Inflammatory macrophage treated with lipopolysaccharide for 4 hours (primary cell): ENCODE measurements around the gene FAM193A.
"Not testable (repeated sequence)": the region's sequence is repeated elsewhere in the genome, so short reads cannot be mapped to it uniquely, and the experiment has no call there.

Experiments
- DNase-seq: peaks from one replicate; pipeline ENCODE4 v3.0.0-alpha.2; 2020

Gene FAM193A

GRCh38 chr4:2652415-2653160 lies 116.1 kb downstream of the FAM193A start:
- no peak for DNase-seq

DNA sequence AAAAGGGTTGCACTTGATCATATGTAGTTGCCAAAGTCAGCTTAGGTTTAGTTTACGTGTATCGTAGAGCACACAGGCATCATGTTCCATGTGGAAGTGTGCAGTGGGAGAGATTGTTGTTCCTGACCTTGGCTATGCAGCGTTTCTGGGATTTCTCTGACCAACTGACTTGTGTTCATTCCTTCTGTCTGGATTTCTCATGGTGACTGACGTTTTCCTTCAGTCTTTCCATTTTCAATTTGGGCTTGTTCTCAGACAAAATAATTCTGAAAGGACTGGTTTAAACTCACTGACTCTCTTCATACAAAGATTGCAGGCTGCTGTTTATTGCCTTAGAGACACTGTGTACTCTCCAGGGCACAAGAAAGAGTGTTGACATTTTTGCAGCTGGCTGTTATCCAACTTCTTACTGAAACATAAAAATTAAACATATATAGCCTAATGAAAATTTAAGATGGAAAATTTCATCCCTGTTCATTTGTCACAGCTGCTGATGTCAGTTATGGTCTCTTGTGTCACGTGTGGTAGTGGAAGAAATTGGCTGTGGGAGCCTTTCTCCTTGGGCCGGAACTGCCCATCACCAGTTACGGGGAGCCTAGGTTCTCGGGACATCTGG lies 124.3 kb downstream of the FAM193A start:
- no peak for DNase-seq

- DNase-seq: peak; percentile 86
These were observed 126.2 kb downstream of the FAM193A start for GRCh38 chr4:2662598-2662997.

- no peak for DNase-seq
These were observed 126.8 kb downstream of the FAM193A start for GRCh38 chr4:2663275-2663674.

DNA sequence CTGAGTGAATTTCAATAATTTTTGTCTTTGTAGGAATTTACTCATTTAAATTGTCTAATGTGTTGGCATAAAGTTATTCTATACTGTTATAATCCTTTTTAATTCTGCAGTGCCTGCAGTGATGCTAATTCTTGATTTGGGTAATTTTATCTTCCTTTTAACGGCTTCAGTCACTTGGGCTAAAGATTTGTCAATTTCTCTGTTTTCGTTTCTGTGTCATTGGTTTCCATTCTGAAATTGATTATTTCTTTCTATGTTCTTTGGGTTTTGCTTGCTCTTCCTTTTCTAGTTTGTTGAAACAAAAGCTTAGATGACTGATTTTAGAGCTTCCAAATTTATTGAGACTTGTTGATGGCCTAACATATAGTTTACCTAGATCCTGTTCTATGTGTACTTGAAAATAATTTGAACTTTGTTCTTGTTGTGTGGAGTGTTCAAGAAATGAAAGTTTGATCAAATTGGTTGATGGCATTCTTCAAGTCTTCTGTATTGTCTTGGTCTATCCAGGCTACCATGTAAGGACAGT lies 130.3 kb downstream of the FAM193A start:
- DNase-seq: no peak

DNA sequence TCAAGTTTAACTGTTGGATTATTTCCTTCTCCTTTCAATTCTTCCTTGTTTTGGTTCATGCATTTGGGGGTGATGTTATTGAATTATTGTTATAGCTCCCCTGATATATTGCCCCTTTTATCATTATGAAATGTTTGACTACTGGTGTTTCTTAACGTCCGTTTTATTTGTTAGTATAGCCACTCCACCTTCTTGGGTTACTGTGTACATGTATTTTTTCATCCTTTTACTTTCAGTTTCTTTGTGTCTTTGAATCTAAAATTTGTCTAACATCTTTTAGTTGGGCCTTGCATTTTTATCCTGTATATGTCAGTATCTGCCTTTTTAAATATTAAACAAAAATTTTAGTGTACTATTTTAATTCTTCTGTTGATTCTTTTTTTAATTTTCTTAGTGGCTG lies 131.0 kb downstream of the FAM193A start:
- peak; percentile 32 for DNase-seq

GRCh38 chr4:2671267-2671895 lies 134.9 kb downstream of the FAM193A start:
- no peak for DNase-seq

DNA sequence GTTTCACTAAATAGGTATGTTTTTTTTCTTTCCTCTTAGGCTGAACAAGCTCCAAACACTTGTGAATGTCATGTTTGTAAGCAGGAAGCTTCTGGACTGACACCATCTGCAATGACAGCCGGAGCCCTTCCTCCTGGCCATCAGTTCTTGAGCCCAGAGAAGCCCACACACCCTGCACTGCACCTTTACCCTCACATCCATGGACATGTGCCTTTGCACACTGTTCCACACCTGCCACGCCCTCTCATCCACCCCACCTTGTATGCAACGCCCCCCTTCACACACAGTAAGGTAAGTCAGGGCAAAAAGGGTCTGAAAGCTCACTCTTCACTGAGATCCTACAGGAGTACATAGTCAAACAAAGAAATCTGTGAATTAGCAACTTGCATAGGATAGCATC lies 135.6 kb downstream of the FAM193A start:
- DNase-seq: no peak

- DNase-seq: peak; percentile 25
These were observed 136.3 kb downstream of the FAM193A start for GRCh38 chr4:2672700-2673099.

- no peak for DNase-seq
These were observed 136.7 kb downstream of the FAM193A start for GRCh38 chr4:2673157-2673556.

GRCh38 chr4:2679762-2680161 lies 143.3 kb downstream of the FAM193A start:
- not testable (repeated sequence) for DNase-seq

DNA sequence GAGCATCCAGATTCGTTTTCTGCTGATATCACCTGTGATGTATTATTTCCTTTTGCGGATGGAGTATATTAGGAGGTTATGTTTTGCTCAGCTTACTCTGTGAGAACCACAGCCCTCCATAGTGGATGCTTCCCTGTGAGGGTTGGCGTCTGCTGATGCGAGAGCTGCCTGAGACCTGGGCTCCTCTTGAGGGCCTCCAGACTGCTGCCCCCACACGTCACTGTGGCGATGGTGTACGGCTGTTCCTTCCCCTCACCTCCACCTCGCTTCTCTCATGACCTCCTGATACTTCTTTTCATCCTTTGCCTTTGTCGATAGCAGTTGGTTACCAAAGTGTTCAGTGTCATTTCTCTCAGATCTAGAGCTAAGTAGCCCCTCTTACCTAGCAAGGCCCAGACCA lies 148.0 kb downstream of the FAM193A start:
- DNase-seq: no peak

GRCh38 chr4:2685541-2685940 lies 149.1 kb downstream of the FAM193A start:
- no peak for DNase-seq

DNA sequence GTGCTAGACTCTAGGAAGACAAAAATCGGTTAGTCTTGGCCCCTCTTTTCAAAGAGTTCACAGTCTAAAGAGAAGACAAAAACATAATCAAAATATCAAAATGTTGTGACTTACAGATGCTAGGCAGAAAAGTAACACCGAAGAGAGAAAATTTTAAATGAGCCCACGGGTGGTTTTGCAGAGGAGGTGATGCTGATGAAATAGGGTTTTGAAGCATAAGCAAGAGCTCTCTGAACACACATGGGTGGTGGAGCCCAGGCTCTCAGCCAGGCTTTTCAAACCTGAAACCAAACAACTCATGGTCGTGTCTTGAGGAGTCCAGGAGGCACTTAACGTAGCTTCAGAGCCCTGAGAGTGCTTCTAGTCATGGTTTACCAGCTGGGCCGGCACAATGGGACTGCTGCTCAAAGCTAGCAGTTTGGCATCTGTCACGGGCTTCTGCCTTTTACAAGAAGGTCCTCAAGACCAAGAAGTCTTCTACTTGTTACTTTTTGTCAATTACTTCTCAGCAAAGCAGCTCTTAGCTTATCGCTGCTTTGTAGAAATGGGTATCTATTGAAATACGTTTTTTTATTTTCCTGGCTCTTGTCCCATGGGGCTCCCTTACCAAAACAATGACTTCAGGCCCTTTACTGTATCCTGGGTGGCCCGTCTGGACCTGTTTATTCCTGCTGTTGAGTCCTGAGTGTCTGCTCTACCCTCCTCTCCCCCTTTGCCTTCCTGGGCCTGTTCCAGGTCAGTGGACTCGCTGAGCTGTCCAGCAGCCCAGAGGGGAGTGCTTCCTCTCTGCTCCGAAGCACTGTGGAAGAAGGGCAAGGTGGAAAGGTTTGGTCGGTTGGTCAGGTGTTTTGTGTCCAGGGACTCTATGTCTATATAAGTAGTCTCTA lies 150.2 kb downstream of the FAM193A start:
- DNase-seq: no peak

DNA sequence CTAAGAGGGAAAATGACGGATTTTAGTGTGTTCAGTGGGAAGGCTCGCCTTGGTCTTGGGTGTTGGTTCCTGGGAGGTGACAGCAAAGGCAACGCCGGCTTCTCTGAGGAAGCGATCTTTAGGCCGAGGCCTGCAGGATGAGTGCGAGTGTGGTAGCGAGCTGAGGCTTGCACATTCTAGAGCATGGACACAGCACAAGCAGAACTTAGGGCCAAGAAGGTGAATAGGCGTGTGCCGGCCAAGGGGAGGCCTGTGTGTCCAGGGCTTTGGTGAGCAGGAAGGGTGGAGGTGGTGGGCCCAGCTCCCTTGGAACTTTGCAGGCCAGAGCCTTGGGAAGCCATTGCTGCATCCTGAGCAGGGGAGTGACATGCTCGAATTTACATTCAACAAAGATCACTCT lies 151.8 kb downstream of the FAM193A start:
- no peak for DNase-seq

GRCh38 chr4:2688697-2689096 lies 152.2 kb downstream of the FAM193A start:
- no peak for DNase-seq

GRCh38 chr4:2689114-2689513 lies 152.7 kb downstream of the FAM193A start:
- no peak for DNase-seq

DNA sequence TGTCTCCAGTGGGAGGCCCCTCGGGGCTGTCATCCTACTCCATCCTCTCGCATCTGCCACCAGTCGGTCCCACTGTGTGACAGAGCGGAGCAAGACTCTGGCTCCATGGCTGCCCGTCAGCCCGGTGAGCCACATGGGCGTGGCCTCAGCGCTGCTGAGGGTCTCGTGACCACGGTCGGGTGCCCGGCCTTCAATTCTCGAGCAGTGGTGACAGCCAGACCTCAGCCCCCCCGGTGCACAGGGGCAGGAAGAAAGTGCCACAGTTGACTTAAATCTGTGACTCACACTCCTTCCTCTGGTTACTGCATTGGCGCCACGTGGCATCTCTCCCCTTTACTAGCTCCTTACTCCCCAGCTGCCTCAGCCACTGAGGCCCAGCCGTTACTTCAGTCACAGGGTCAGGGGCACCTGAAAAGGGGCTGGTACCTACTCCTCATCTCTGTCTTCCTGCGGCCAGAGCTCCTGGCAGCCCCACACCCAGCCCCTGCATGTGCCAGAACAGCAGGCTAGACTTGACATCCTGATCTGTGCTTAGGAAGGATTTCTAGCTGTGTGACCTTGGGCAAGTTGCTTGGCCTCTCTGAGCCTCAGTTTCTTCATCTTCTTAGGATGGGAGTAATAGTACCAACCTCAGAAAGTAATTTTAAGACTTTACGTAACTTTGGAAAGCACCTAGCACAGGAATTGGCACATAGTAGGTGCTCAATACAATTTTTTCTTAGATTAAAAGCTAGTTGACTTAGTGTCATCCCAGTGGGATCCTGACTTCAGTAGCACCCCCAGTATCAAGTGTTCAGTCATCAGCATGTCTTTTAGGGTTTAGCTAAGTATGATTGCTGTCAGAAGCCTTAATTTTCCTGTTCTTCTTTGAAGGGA lies 153.6 kb downstream of the FAM193A start:
- DNase-seq: peak; percentile 51

DNA sequence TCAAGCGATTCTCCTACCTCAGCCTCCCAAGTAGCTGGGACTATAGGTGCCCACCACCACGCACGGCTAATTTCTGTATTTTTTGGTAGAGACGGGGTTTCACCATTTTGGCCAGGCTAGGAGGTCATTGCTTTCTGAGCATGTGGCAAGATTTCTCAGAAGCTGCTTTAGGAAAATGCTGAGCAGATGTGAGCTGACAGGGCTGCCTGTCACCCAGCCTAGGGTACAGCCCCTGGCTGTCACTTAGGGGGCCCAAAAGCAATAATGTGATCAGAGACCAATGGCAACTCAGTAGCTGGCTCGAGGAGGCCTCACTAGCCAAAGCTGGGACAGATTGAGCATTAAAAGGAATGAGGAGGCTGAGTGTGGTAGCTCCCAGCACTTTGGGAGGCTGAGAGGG lies 154.9 kb downstream of the FAM193A start:
- no peak for DNase-seq

DNA sequence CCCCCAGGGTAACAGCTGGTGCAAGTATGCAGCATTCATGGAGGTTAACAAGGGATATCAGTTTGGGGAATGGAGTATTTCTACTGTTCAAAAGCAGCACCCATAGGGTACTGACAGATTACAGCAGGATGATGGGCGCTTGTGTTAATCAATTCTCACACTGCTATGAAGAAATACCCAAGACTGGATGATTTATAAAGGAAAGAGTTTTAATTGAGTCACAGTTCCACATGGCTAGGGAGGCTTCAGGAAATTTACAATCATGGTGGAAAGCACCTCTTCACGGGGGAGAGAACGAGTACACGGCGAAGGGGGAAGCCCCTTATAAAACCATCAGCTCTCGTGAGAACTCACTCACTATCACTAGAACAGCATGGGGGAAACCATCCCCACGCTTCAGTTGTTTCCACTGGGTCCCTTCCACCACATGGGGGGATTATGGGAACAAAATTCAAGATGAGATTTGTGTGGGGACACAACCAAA lies 155.5 kb downstream of the FAM193A start:
- no peak for DNase-seq

DNA sequence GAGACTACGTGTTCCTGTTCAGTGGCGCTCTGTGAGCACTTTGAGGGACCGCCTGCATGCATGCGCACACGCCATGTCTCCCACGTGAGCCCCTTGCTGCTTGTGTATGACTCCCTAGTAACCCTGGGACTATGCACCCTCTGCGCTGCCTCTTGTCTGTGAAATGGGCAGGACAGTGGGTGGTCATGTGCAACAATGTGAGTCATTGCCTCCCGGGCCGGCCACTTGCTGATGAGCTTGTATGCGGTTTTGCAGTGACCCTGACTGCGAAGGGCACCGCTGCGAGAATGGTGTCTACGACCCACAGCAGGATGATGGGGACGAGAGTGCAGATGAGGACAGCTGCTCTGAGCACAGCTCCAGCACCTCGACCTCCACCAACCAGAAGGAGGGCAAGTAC lies 158.2 kb downstream of the FAM193A start:
- no peak for DNase-seq
